HG02885 (cell line): ENCODE measurements around the gene SDHA.

Source experiments
- ATAC-seq: cut with Tn5 transposase; IDR thresholded peaks from one replicate; pipeline ENCODE4 v1.9.1; 2021; ENCODE audit warnings: mild to moderate bottlenecking; ENCODE audit not compliant: unreplicated experiment, poor library complexity

SDHA gene

DNA sequence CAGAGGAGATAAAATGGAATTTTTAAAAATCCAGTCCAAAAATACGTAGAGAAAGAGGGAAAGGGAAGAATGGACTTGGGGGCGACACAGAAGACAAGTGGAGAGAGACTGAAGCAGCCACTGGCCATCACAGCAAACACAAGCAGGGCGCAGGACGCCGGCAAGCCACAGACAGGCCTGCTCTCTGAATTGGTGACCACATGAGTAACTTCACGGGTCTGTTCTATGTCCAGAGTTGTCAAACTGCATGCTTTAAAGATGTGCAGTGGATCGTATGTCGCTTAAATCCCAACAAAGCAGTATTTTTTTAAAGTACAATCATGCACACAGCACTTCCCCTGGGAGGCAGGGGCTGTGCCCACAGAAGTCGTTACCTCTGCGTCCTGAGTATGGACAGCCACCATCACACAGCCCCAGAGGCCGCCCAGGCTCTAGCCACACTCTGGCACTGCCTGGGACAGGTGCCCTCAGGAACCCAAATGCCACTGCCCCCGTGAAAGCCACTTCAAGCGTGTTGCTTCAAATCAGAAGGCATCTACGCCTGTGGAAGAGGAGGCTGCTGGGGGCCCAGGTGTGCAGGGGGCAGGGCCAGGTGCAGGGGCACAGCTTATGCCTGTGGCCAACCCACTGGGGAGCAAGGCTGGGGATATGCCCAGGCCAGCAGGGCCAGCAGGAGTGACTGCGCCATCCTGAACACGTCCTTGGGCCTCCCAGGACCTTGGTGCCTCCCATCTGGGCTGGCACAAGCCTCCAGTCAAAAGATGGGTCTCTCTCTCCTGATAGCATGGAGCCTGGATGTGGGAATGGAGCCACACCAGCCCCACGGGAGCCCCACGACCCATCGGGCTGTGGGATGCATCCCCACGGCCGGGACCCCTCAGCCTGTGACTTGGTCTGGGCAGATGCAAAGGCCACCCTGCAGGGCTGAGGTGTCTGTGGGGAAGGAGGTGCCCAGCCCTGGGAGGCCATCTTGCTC lies 32.7 kb upstream of the SDHA start:
- no peak for ATAC-seq

DNA sequence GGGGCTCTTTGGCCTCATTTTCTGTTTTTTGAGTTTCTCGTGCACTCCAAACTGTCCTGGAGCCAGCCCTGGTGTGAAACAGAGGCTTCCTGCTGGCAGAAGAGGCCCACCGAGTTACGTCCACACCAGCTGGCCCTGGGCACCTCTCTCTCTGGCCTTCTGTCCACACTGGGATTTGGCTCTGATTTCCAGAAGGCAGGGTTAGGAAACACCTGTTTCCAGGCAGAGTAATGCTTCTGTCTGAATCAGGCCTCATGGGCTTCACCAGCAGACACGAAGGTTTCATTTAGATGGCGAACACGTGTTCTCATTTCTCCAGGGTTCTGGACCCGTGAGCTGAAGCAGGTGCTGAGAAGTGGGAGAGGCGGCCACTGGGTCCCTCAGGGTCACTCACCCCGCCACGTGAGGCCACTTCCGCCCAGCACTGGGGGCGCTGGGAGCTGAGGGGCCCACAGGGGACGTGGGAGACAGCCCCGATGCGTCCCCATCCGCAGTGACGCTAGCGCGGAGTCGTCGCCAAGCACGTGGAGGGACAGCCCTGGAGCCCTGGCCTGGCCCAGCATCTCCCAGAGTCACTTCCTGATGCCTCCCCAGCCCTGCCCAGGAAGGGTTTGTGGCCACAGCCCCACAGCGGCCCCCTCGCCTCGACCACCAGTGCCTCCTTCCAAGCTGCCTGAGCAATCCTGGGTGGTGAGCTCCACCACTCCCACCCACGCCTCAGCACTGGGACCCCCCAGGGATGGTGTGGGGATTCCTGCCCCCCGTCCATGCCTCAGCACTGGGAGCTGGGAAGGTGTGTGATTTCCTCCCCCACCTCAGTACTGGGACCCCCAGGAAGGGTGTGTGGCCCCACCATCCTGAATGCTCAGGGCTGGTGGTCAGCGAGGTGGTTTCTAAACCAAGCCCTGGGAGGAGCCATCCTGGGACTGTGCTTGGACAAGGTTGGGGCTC lies 31.8 kb upstream of the SDHA start:
- ATAC-seq = no peak

DNA sequence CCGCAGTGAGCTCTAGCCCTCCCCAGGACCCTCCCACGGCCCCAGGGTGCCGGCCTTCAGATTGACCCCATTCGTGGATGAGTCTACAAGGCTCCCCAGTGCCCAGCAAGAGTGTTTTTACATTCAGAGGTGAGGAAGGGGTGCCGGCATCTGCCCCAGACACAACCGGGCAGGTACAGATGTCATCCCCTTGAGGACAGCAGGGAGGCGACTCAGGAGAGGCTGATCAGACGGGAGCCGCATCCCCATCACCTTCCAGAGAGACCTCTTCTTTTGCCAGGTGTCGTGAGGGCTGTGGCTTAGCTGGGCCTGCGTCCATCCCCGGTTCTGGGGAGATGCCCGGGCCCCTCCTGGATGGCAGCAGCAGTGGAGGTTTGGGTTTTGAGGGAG lies 31.1 kb upstream of the SDHA start:
- ATAC-seq = no peak

DNA sequence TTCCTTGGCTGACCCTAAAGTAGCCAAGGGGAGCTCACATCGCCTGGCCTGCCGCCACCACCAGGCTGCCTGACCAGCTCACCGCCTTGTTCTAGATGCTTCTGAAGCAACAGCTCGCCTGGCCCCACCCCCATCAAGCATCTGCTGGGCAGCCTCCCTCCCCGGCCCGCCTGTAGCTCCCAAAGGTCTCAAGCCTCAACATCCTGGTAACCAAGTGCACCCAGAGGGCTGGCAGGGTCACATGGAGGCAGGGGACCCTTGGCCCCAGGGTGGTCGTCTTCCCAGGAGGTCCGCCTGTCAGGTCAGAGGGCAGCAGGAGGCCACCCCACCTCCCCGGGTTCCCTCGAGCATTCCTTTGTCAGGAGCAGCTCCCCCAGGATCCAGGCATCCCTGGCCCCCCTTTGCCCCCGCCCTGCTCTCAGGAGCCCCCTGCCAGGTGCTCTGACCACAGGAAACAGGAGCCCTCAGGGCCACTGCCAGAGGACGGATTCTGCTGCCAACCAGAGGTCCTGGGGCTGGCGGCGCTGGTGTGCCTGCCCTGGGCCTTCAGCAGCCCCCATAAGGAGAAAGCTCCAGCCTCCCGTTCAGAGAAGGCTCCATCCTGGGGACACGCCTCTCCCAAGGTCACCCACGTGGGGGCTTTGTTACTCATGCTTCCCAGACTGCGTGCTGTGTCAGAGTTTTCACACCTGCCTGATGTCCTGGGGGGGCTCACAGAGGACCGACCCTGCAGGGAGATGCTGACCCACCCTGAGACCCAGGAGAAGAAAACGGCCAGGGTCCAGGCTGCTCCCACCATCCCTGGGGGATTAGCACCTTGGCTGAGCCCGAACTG lies 30.3 kb upstream of the SDHA start:
- no peak for ATAC-seq

DNA sequence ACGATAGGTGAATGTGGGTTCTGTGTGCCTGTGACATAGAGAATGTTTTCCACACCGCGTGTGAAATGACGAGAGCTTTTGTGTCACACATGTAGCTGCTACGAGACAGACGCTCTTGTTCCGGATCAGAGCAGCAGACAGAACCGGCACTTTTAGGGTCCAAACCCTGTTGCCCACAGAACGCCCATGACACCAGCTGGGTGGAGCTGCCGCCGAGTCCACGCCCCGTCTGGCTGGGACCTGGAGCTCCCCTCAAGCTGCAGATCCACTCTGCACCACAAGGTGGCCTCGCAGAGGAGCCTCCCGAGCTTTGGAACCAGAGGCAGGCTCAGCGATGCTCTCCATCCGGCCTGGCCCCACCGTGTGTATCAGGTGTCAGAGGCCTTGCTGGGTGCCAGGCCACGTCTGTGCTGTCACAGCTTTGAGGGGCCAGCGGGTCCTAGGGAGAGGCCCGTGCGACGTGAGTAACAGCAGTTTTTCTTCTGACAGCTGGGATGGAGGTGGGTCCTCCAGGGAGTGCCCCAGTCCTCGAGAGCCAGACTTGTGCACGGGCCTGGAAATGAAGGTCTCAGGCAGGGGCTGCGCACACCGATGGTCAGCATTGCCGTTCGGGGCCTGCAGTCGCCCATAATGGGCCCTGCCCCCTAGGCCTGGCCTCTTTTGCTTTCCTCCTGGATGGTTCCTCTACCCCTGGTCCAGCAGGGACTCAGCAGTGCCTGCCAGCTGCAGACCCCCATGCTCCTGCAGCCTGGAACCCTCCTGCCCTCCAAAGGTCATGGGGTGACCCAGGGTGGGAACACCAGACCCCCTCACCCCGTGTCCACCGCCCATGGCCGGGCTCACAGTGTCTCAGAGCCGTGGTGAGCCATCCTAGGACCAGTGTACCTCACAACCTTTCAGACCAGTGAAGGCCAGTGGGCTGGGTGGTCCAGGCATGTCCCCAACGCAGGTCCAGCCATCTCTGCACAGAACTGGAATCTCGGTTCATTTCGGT lies 29.3 kb upstream of the SDHA start:
- ATAC-seq = peak; percentile 87

DNA sequence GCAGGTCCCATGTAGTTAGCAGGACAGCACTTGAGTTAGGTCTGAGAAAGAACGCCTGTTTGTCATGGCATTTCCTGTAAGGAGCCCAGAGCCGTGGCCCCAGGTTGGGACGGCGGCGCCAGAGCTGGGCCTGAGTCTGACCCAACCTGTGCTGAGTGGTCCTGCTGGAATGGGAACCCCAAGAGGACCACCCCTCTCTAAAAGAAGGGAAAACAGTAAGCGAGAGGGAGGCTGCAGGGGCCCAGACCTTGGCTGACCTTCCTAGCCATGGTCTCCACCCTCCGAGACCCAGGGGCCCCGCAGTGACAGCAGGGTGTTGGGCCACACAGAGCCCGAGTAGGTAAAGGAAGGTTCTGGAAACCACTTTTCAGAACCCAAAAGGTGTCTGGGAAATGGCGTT lies 28.6 kb upstream of the SDHA start:
- no peak for ATAC-seq

DNA sequence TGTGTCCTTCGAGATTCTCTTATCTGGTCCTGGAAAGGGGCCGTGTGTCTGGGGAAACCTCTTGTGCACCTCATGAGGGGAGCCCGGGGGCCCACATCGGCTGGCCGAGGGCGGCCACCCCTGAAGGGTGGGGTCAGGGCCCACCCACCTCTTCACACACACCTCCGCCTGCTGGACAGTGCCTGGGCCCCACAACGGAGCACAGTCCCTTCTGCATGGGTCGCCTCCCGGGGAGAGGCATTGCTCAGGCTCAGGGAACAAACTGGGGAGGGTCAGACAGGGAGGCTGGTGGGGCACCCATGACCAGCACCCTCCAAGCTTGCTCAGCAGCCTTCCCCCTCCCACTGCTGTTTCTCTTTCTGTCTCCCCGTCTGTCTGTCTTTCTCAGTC lies 28.1 kb upstream of the SDHA start:
- no peak for ATAC-seq

DNA sequence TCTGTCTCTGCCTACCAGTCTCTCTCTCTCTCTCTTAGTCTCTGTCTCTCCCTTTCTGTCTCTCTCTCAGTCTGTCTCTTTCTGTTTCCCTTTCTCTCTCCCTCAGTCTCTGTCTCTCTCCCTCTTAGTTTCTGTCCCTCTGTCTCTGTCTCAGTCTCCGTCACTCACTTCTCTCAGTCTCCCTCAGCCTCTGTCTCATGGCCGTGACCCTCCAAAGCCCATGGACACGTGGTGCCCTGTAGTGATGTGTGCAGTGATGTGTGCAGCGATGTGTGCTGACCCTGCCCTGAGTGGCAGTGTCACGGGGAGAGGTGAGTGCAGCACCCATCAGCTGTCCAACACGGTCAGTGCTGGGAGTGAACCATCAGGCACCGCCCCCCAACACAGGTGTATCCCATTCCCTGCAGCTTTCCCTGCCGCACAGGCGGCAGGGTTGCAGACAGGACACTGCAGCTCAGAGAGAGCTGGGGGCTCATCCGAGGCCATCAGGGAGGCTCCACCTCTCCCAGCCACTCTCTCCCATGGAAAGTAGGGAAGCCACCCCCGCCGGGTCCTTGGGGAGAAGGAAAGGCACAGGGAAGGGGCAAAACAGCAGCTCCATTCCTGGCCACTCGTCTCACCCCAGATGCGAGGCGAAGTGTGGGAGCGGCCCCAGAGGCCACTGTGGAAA lies 27.6 kb upstream of the SDHA start:
- no peak for ATAC-seq

DNA sequence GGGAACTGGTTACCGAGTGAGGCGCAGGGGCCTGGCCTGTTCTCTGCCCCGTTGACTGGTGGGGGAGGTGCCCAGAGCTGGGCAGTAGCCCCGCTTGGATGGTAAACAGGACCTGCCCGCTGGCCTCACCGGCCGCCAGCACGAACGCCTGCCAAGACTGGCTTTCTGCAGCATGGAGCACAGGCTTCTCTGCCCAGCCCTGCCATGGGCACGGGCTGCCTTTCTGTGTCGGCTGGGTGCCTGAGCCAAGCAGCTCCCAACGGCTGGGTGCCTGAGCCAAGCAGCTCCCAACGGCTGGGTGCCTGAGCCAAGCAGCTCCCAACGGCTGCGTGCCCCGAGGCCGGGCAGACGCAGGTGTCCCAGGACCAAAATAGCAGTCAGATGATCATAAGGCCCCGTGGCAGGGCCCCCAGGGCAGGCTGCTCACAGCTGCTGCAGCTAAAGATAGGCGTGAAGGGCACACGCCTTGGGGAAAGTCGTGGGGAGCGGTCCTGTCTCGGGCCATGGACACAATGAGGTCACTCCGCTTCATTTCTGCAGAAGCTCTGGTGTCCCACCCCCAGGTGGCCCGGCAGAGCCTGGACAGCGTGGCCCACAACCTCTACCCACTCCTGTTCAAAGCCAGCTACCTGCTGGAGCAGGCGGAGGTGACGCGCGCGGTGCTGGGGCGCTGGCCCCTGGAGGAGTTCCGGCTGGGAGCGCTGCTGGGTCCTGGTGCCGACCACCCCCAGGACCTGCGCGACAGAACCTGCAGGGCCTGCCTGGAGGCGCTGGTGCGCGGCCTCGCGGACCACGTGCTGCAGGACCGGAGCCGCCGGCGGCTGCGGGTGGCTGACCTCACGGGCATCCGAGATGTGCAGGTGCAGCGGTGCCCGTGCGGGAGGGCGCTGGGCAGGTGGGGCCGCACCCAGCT lies 26.8 kb upstream of the SDHA start, which contains the start of gene LRRC14B:
TSS of gene LRRC14B (plus strand) at position 460 of the 913 bp plus-strand sequence. CDS start at position 504, 44 bp downstream.
- ATAC-seq = peak; percentile 31

DNA sequence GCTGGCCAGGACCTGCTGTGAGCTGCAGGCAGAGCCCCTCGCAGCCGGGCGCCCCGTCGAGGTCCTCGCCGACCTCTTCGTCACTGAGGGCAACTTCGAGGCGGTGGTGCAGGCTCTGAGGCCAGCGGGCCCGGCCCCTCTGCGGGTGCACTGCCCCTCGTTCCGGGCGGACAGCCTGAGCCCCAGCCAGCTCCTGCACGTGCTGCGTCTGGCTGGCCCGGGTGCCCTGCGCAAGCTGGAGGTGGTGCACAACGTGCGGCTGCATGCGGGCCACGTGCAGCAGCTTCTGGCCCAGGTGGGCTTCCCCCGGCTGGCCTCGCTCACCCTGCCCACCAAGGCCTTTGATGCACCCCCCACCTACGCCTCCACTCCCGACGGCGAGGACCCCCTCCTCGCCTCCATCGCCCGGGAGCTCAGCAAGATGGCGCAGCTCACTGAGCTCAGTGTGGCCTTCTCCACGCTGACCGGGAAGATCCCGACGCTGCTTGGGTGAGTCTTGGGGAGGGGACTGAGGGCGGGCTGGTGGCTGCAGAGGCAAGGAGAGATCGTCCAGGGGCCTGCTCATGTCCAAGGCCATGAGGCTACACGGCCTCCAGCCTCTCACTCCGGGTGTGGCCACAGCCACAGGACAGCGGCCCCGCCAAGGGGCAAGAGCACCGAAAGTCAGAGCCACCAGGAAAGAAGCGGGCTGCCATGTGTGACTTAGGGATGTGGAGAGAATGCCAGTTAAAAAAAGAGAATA lies 26.0 kb upstream of the SDHA start:
- ATAC-seq = no peak

DNA sequence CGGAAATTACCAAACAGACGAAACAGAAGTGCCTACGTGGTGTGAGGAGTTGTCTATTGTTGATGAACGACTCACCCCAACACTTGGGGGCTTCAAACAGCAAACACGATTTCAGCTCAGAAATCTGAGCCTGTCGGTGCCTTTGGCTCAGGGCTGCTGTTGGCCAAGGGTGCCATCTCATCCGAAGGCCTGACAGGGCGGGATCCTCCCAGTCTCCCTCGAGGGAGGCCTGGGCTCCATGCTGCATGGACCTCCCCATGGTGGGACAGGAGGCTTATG lies 25.5 kb upstream of the SDHA start:
- ATAC-seq = no peak

DNA sequence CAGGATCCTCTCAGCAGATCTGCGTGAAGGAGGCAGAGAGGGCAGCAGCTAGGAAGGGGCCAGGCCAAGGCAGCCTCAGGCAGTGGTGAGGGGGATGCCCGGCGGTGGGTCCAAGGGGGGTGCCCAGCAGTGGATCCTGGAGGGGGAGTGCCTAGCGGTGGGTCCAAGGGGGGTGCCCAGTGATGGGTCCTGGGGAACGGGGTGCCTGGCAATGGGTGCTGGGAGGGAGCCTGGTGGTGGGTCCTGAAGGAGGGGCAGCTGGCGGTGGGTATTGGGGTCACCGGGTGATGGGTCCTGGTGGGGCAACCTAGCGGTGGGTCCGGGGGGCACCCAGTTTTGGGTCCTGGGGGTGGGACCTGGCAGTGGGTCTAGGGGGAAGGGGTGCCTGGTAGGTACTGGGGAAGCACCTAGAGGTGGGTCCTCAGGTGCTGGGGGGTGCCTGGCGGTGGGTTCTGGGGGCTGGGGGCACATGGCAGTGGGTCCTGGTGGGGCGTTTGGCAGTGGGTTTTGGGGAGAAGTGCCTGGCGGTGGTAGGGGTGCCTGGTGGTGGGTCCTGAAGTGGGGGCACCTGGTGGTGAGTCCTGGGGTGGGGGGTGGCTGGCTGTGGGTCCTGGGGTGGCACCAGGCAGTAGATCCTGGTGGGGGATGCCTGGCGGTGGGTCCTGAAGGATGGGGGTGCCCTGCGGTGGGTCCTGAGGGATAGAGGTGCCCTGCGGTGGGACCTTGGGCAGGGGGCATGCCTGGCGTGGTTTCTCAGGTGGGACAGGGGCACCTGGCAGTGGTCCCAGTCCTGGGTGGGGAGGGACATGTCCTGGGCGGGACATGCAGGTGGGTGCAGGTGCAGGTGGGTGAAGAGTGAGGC lies 24.9 kb upstream of the SDHA start:
- ATAC-seq = no peak

DNA sequence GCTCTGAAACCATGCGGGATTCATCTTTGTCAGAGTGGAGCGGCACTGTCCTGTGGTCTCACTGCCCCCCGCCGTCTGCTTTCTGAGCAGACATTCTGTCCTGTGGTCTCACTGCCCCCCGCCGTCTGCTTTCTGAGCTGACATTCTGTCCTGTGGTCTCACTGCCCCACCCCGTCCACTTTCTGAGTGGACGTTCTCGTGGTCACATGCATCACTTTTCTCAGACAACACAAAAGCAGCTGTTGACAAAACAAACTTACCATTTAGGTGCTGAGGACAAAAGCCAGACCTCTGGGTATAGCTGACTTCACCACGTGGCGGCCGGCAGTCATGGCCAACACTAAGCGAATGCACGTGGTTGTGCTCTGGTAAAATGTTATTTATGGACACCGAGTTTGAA lies 24.0 kb upstream of the SDHA start:
- ATAC-seq = no peak

DNA sequence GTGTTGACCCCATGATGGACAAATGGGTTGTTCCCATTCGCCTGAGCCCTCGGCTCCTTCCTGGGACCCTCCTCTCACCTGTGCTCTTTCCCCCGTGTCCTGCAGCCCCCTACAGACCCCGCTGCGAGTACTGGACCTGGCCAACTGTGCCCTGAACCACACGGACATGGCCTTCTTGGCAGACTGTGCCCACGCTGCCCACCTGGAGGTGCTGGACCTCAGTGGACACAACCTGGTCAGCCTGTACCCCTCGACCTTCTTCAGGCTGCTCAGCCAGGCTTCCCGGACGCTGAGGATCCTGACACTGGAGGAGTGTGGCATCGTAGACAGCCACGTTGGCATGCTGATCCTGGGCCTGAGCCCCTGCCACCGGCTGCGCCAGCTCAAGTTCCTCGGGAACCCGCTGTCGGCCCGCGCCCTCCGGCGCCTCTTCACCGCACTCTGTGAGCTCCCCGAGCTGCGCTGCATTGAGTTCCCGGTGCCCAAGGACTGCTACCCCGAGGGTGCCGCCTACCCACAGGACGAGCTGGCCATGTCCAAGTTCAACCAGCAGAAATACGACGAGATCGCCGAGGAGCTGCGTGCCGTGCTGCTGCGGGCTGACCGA lies 23.4 kb upstream of the SDHA start:
- no peak for ATAC-seq

DNA sequence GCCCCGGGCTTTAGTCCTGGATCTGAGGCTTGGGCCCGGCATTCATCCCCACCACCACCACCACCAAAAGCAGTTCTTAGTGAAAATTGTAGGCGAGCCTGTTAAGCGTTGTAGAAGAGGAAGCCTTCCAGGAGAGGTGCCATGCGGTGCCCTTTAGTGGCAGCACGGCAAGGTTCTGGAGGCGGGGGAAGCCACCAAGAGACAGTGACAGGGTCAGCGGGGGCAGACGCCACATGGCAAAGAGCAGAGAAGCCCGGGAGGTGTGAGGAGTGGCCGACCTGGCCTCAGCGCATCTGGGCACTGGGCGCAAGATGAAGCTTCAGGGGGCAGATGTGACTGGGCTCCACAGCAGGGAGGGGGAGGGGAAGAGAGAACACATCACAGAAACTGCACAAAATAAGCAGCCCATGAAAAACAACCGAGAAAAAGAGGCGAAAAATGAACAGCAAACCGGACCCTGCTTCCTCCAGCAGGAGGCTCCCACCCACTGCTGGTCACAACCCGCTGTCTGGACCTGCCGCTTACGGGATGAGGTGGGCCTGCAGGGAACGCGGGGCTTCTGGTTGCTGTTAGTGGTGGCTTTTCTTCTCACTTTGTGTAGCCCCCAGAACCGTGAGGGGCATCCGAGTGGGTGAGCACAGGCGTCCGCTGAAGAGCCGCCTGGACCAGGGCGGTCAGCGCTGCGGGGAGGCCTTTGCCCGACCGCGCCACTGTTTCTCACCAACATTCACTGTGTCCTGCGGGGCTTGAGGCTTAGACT lies 22.5 kb upstream of the SDHA start:
- ATAC-seq = no peak
